HEK293 (cell line): ENCODE measurements around the gene UBXN11.

ENCODE experiments used
- CTCF ChIA-PET: fragments of 350-600 bp; formaldehyde crosslinking; extraction: SDS; loops from one replicate; lab custom pipeline; 2021; ENCODE audit warnings: antibody characterized with exemption; lab: Yijun Ruan, JAX
- POLR2A ChIA-PET: fragments of 300-600 bp; formaldehyde crosslinking; extraction: SDS; loops from one replicate; lab custom pipeline; 2020; ENCODE audit warnings: antibody characterized with exemption, inconsistent platforms; lab: Yijun Ruan, JAX
- H3K27ac ChIP-seq: fragments of 200-500 bp; sonication (Bioruptor generic); 2 replicates; pipeline ENCODE4 v1.5.1; 2014; ENCODE audit warnings: low read depth, low read length, control low read depth, inconsistent platforms; ENCODE audit errors: extremely low read depth
- H3K36me3 ChIP-seq, 2 experiments: fragments of 200-500 bp in 1 of 2; sonication (Bioruptor generic) in 1 of 2; 1 replicate in 1 of 2; 2 replicates in 1 of 2; pipeline ENCODE4 v1.5.1; 2014 to 2017; ENCODE audit warnings: inconsistent platforms in 2 of 2, low read length in 2 of 2; ENCODE audit not compliant: control insufficient read depth in 2 of 2, insufficient read depth in 1 of 2
- H3K4me1 ChIP-seq: fragments of 200-500 bp; sonication (Bioruptor generic); 2 replicates; pipeline ENCODE4 v1.5.1; 2014; ENCODE audit warnings: mild to moderate bottlenecking, low read length, inconsistent platforms; ENCODE audit not compliant: control insufficient read depth, insufficient read depth
- H3K4me3 ChIP-seq: 2 replicates; pipeline ENCODE4 v1.5.1; 2011; ENCODE audit warnings: low read depth, mild to moderate bottlenecking, control low read depth, low read length, moderate library complexity
- H3K9me3 ChIP-seq: fragments of 200-500 bp; sonication (Bioruptor generic); 2 replicates; pipeline ENCODE4 v1.5.1; 2014; ENCODE audit warnings: low read depth, low read length, inconsistent platforms; ENCODE audit not compliant: control insufficient read depth, insufficient read depth
- HOXD13 ChIP-seq: sonication (generic); formaldehyde crosslinking; IDR thresholded peaks from 2 replicates; pipeline ENCODE4 v1.8.0; 2022; ENCODE audit warnings: missing genetic modification reagents, borderline replicate concordance
- IKZF3 ChIP-seq: fragments of 450-650 bp; IDR thresholded peaks from 2 replicates; pipeline ENCODE4 v1.5.0; 2018; ENCODE audit warnings: missing biosample characterization, mild to moderate bottlenecking, missing genetic modification characterization, moderate library complexity
- OVOL3 ChIP-seq: fragments of 450-650 bp; formaldehyde crosslinking; IDR thresholded peaks from 2 replicates; pipeline ENCODE4 v1.5.1; 2016; ENCODE audit warnings: missing biosample characterization, missing genetic modification characterization
- PRDM6 ChIP-seq: fragments of 450-650 bp; formaldehyde crosslinking; IDR thresholded peaks from 2 replicates; pipeline ENCODE4 v1.5.1; 2017; ENCODE audit warnings: missing biosample characterization, missing genetic modification characterization
- SETDB1 ChIP-seq: IDR thresholded peaks from one replicate; pipeline ENCODE4 v1.6.1; 2017; ENCODE audit warnings: mild to moderate bottlenecking, low read length, moderate library complexity, mixed read lengths; ENCODE audit not compliant: insufficient read length
- TSHZ1 ChIP-seq: fragments of 450-650 bp; formaldehyde crosslinking; IDR thresholded peaks from 2 replicates; pipeline ENCODE4 v1.5.1; 2016; ENCODE audit warnings: missing biosample characterization, missing genetic modification characterization, borderline replicate concordance
- ZNF214 ChIP-seq: fragments of 450-650 bp; formaldehyde crosslinking; IDR thresholded peaks from 2 replicates; pipeline ENCODE4 v1.5.1; 2017; ENCODE audit warnings: missing biosample characterization, mild to moderate bottlenecking, missing genetic modification characterization, borderline replicate concordance
- ZNF394 ChIP-seq: fragments of 450-650 bp; formaldehyde crosslinking; IDR thresholded peaks from 2 replicates; pipeline ENCODE4 v1.5.1; 2016; ENCODE audit warnings: missing biosample characterization, missing genetic modification characterization, mild to moderate bottlenecking, moderate library complexity, borderline replicate concordance
- ZNF561 ChIP-seq: fragments of 450-650 bp; IDR thresholded peaks from 2 replicates; pipeline ENCODE4 v1.5.1; 2018; ENCODE audit warnings: missing biosample characterization, missing genetic modification characterization, borderline replicate concordance
- ZNF596 ChIP-seq: fragments of 450-650 bp; IDR thresholded peaks from 2 replicates; pipeline ENCODE4 v1.5.0; 2018; ENCODE audit warnings: missing biosample characterization, mild to moderate bottlenecking, missing genetic modification characterization, moderate library complexity
- ZNF704 ChIP-seq: fragments of 450-650 bp; formaldehyde crosslinking; IDR thresholded peaks from 2 replicates; pipeline ENCODE4 v1.5.1; 2016; ENCODE audit warnings: missing biosample characterization, missing genetic modification characterization
- ZNF837 ChIP-seq: fragments of 450-650 bp; formaldehyde crosslinking; IDR thresholded peaks from 2 replicates; pipeline ENCODE4 v1.5.1; 2016; ENCODE audit warnings: missing biosample characterization, missing genetic modification characterization
- TF ChIP-seq, protein P1 (sequence below): fragments of 450-650 bp; formaldehyde crosslinking; IDR thresholded peaks from 2 replicates; pipeline ENCODE4 v1.5.1; 2016; ENCODE audit warnings: missing biosample characterization, missing genetic modification characterization
- TF ChIP-seq, protein P2 (sequence below): fragments of 450-650 bp; formaldehyde crosslinking; IDR thresholded peaks from 2 replicates; pipeline ENCODE4 v1.5.1; 2016; ENCODE audit warnings: missing biosample characterization, missing genetic modification characterization

UBXN11 gene

DNA sequence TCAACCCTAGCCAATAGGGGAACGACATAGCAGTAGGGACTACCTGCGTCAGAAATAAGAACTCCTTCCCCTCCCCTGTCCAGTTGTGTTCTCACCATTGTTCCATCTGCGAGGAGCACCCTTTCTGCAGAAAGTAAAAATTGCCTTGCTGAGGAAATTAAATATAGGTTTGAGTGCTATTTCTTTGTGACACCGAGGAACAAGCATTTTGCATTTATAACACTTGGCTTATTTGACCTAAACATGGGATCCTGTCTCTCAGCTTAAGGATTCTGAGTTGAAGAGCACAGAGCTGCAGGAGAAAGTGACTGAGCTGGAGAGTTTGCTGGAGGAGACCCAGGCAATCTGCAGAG, 37.3 kb downstream of the UBXN11 start:
- TF ChIP-seq SETDB1 (peak; percentile 83), ZNF214 (tag by site-specific recombination) (no peak), ZNF837 (no peak), ZNF596 (tag by site-specific recombination) (no peak), ZNF561 (0 out of 2 replicates have a peak, but pooled peaks have one; percentile 31)
- TF ChIP-seq, protein P1, sequence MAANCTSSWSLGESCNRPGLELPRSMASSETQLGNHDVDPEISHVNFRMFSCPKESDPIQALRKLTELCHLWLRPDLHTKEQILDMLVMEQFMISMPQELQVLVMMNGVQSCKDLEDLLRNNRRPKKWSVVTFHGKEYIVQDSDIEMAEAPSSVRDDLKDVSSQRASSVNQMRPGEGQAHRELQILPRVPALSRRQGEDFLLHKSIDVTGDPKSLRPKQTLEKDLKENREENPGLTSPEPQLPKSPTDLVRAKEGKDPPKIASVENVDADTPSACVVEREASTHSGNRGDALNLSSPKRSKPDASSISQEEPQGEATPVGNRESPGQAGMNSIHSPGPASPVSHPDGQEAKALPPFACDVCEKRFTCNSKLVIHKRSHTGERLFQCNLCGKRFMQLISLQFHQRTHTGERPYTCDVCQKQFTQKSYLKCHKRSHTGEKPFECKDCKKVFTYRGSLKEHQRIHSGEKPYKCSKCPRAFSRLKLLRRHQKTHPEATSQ (tag by site-specific recombination), result no peak
- TF ChIP-seq, all 188 proteins: peak for 2
- no peak overlapping the region for H3K27ac ChIP-seq
- no peak overlapping the region for H3K4me3 ChIP-seq
- no peaks in the 10 kb centered on the region for H3K4me1 ChIP-seq
- POLR2A ChIA-PET, result interaction anchor here (1.0 kb wide), 1 partner anchor 34 kb away, joined by 4 read pairs; no protein-coding TSS in a partner anchor
- H3K9me3 ChIP-seq, result no peaks in the 10 kb centered on the region
- peaks cover 17 to 86% of the 10 kb centered on the region in 2 experiments; a peak in 2 of 3 replicates for H3K36me3 ChIP-seq
- CTCF ChIA-PET, result no interaction called here

- no peak overlapping the region for H3K27ac ChIP-seq
- no peaks in the 10 kb centered on the region for H3K9me3 ChIP-seq
- no peaks in the 10 kb centered on the region for H3K4me1 ChIP-seq
- ChIA-PET POLR2A (no interaction called here), CTCF (no interaction called here)
- TF ChIP-seq ZNF394 (tag by site-specific recombination), result peak; percentile 55; the same call in 1 of the 2 replicates
- TF ChIP-seq SETDB1, result no peak
- H3K36me3 ChIP-seq, result peaks cover 21 to 89% of the 10 kb centered on the region in 2 experiments; a peak in 2 of 3 replicates
- no peak overlapping the region for H3K4me3 ChIP-seq
Observed at GRCh38 chr1:26268290-26269197, 37.9 kb downstream of the UBXN11 start.

GRCh38 chr1:26265405-26265804, 41.0 kb downstream of the UBXN11 start:
- CTCF ChIA-PET, result interaction anchor here (1.0 to 5.2 kb wide), 3 partner anchors 10 to 95 kb away, joined by 3 to 42 read pairs (median 5); partner anchors contain the start of gene ZNF593
- Histone ChIP-seq H3K27ac (no peak overlapping the region), H3K4me1 (no peaks in the 10 kb centered on the region), H3K9me3 (no peaks in the 10 kb centered on the region), H3K4me3 (no peak overlapping the region), H3K36me3 (peaks cover 37 to 88% of the 10 kb centered on the region in 2 experiments; a peak in 2 of 3 replicates)
- TF ChIP-seq OVOL3 (tag by site-specific recombination), result no peak
- TF ChIP-seq HOXD13 (CRISPR knock-in tag), result no peak
- no peak for TF ChIP-seq PRDM6 (tag by site-specific recombination)
- TF ChIP-seq TSHZ1, result no peak
- TF ChIP-seq IKZF3, result no peak
- TF ChIP-seq ZNF704 (tag by site-specific recombination), result no peak
- TF ChIP-seq, protein P2, sequence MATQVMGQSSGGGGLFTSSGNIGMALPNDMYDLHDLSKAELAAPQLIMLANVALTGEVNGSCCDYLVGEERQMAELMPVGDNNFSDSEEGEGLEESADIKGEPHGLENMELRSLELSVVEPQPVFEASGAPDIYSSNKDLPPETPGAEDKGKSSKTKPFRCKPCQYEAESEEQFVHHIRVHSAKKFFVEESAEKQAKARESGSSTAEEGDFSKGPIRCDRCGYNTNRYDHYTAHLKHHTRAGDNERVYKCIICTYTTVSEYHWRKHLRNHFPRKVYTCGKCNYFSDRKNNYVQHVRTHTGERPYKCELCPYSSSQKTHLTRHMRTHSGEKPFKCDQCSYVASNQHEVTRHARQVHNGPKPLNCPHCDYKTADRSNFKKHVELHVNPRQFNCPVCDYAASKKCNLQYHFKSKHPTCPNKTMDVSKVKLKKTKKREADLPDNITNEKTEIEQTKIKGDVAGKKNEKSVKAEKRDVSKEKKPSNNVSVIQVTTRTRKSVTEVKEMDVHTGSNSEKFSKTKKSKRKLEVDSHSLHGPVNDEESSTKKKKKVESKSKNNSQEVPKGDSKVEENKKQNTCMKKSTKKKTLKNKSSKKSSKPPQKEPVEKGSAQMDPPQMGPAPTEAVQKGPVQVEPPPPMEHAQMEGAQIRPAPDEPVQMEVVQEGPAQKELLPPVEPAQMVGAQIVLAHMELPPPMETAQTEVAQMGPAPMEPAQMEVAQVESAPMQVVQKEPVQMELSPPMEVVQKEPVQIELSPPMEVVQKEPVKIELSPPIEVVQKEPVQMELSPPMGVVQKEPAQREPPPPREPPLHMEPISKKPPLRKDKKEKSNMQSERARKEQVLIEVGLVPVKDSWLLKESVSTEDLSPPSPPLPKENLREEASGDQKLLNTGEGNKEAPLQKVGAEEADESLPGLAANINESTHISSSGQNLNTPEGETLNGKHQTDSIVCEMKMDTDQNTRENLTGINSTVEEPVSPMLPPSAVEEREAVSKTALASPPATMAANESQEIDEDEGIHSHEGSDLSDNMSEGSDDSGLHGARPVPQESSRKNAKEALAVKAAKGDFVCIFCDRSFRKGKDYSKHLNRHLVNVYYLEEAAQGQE (tag by site-specific recombination), result no peak
- POLR2A ChIA-PET, result no interaction called here
